ENCODE results near the gene BIN1. TPM values are rescaled to one million over a fixed set of nuclear protein-coding genes. Genes with fewer than 3 reads are reported as not detected.

Gene BIN1
- polyA plus RNA-seq, 1 experiment: 37.6 TPM

DNA sequence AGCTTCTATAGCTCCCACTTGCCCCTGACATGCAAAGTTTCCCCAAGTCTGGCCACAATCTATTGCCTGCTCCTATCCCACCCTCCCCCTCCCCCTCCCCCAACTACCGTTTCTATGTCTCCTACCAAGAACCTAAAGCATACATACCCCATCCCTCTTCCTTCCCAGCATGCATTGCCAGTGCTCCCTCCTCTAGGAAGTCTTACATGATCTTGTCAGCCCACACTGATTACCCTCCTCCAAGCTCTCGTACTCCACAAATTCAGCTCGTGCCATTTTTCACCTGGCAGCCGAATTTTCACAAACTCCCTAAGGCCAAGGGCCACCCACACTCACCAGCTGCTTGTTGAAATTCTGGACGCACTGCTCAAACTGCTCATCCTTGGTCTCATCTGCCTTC, 30.7 kb downstream of the BIN1 start:
- Histone ChIP-seq H3K4me3 (ENCODE audit: low read depth, low read length) (no peak overlapping the region), H3K27me3 (ENCODE audit: control insufficient read depth, insufficient read depth, low read length) (no peaks in the 10 kb centered on the region), H3K36me3 (ENCODE audit: control insufficient read depth, insufficient read depth, low read length) (no peaks in the 10 kb centered on the region; the same call in 1 of the 2 replicates)
- ChIA-PET POLR2A (no interaction called here), CTCF (interaction anchor here (1.1 to 2.6 kb wide), 3 partner anchors 8 to 34 kb away, joined by 3 to 16 read pairs (median 3); no protein-coding TSS in a partner anchor)
- no peak for DNase-seq (ENCODE audit: low read depth)
- TF ChIP-seq, protein P1, sequence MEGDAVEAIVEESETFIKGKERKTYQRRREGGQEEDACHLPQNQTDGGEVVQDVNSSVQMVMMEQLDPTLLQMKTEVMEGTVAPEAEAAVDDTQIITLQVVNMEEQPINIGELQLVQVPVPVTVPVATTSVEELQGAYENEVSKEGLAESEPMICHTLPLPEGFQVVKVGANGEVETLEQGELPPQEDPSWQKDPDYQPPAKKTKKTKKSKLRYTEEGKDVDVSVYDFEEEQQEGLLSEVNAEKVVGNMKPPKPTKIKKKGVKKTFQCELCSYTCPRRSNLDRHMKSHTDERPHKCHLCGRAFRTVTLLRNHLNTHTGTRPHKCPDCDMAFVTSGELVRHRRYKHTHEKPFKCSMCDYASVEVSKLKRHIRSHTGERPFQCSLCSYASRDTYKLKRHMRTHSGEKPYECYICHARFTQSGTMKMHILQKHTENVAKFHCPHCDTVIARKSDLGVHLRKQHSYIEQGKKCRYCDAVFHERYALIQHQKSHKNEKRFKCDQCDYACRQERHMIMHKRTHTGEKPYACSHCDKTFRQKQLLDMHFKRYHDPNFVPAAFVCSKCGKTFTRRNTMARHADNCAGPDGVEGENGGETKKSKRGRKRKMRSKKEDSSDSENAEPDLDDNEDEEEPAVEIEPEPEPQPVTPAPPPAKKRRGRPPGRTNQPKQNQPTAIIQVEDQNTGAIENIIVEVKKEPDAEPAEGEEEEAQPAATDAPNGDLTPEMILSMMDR (IDR thresholded peaks at IDR 0.05; ENCODE audit: insufficient read depth, low read depth, low read length): no peak

DNA sequence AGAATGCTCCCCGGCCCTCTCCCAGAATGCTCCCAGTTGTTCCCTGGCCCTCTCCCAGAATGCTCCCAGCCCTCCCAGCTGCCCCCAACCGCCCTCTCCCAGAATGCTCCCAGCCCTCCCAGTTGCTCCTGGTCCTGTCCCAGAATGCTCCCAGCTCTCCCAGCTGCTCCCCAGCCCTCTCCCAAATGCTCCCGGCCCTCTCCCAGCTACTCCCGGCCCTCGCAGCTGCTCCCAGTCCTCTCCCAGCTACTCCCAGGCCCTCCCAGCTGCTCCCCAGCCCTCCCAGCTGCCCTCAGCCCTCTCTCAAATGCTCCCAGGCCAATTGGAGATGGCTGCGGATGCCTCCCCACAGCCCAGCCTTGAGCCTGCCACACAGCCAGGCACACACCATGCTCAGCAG, 31.1 kb downstream of the BIN1 start:
- no peak for DNase-seq (ENCODE audit: low read depth)
- TF ChIP-seq, protein P1 (IDR thresholded peaks at IDR 0.05; ENCODE audit: insufficient read depth, low read depth, low read length): no peak
- no peaks in the 10 kb centered on the region for H3K27me3 ChIP-seq (ENCODE audit: control insufficient read depth, insufficient read depth, low read length)
- no peak overlapping the region for H3K4me3 ChIP-seq (ENCODE audit: low read depth, low read length)
- ChIA-PET CTCF (interaction anchor here (1.2 to 2.6 kb wide), 3 partner anchors 8 to 105 kb away, joined by 3 to 16 read pairs (median 3); no protein-coding TSS in a partner anchor), POLR2A (no interaction called here)
- H3K36me3 ChIP-seq (ENCODE audit: control insufficient read depth, insufficient read depth, low read length): no peaks in the 10 kb centered on the region; the same call in 1 of the 2 replicates

DNA sequence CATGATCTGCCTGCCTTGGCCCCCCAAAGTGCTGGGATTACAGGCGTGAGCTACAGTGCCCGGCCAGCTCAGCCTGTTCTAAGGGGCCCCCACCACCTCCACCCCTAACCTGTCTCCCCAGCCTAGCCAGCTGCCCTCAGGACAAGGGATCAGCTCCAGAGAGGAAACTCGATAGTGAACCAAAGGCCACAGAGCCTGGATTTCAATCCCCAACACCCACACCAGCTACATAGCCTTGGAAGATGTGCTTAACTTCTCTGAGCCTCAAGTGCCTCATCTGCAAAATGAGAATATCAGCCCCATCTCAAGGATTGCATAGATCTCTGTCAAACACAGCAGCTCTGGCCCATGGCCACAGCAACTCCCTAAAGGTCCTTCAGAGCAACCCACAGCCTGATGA, 32.0 kb downstream of the BIN1 start:
- CTCF ChIA-PET: interaction anchor here (1.0 to 1.3 kb wide), 2 partner anchors 11 to 104 kb away, joined by 3 read pairs; no protein-coding TSS in a partner anchor
- peaks cover 4% of the 10 kb centered on the region for H3K36me3 ChIP-seq (ENCODE audit: control insufficient read depth, insufficient read depth, low read length)

DNA sequence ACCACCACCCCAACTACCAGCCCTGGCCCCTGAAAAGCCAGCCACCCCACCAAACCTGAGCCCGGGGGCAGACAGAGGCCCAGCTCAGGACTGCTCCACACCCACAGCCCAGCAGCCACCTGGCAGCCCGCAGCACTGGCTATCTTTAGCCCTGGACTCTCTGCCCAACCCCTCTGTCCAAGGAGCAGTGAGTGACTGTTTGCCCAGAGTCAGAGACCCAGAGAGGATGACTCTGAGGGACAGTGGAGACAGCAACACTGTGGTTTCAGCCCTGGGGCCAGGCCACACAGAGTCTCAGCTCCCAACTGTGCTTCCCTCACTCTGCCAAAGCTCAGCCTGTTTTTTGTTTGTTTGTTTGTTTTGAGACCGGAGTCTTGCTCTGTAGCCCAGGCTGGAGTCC, 32.6 kb downstream of the BIN1 start:
- peaks cover 5% of the 10 kb centered on the region for H3K36me3 ChIP-seq (ENCODE audit: control insufficient read depth, insufficient read depth, low read length)
- no peaks in the 10 kb centered on the region for H3K27me3 ChIP-seq (ENCODE audit: control insufficient read depth, insufficient read depth, low read length)
- ChIA-PET POLR2A (no interaction called here), CTCF (interaction anchor here (1.0 to 1.7 kb wide), 4 partner anchors 9 to 103 kb away, joined by 3 to 4 read pairs (median 3); no protein-coding TSS in a partner anchor)
- H3K4me3 ChIP-seq (ENCODE audit: low read depth, low read length): no peak overlapping the region
- no peak for DNase-seq (ENCODE audit: low read depth)
- TF ChIP-seq, protein P1 (IDR thresholded peaks at IDR 0.05; ENCODE audit: insufficient read depth, low read depth, low read length): no peak

More for the DNA sequence above, 32.0 kb downstream of the BIN1 start:
- POLR2A ChIA-PET: no interaction called here
- no peak for DNase-seq (ENCODE audit: low read depth)
- Histone ChIP-seq H3K4me3 (ENCODE audit: low read depth, low read length) (no peak overlapping the region), H3K27me3 (ENCODE audit: control insufficient read depth, insufficient read depth, low read length) (no peaks in the 10 kb centered on the region)
- TF ChIP-seq, protein P1 (IDR thresholded peaks at IDR 0.05; ENCODE audit: insufficient read depth, low read depth, low read length): no peak

DNA sequence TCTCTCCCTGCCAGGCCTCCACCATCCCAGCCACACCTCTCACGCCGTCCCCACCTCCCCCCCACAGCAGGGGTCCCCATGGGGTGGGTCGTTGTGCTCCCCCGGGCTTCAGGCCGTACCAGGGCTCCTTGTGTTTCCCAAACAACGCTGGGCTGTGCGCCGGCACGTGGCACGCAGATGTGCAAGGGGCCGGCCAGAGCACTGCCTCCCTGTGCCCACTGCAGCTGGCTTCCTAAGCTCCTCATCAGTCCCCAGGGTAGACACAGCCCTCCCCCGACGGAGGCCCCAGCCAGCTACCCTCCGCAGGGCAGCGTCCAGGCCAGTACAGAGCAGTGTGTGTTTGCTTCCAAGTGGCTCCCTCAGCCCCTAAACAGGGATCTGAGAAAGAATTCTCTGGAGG, 34.0 kb downstream of the BIN1 start:
- POLR2A ChIA-PET: no interaction called here

More for the DNA sequence above, 34.0 kb downstream of the BIN1 start:
- no peaks in the 10 kb centered on the region for H3K27me3 ChIP-seq (ENCODE audit: control insufficient read depth, insufficient read depth, low read length)
- TF ChIP-seq, protein P1 (IDR thresholded peaks at IDR 0.05; ENCODE audit: insufficient read depth, low read depth, low read length): no peak
- CTCF ChIA-PET: interaction anchor here (1.1 to 1.7 kb wide), 3 partner anchors 9 to 33 kb away, joined by 3 to 4 read pairs (median 4); no protein-coding TSS in a partner anchor
- peaks cover 5% of the 10 kb centered on the region for H3K36me3 ChIP-seq (ENCODE audit: control insufficient read depth, insufficient read depth, low read length)
- no peak overlapping the region for H3K4me3 ChIP-seq (ENCODE audit: low read depth, low read length)
- DNase-seq (ENCODE audit: low read depth): no peak
